OCI-LY1 (cell line): ENCODE measurements around the gene CLEC16A.

Source experiments
- EZH2 ChIP-seq: fragments of 200-600 bp; sonication (generic), shearing (Covaris generic); IDR thresholded peaks from 2 replicates; pipeline ENCODE4 v1.8.0; 2017; ENCODE audit warnings: borderline replicate concordance, mixed run types, mild to moderate bottlenecking, antibody characterized with exemption, low read length, moderate library complexity, mixed read lengths
- TF ChIP-seq, protein P1 (sequence below): fragments of 200-600 bp; sonication (generic), shearing (Covaris generic); IDR thresholded peaks from 2 replicates; pipeline ENCODE4 v1.5.1; 2017; ENCODE audit warnings: mild to moderate bottlenecking, antibody characterized with exemption, low read length, moderate library complexity, mixed read lengths

DNA sequence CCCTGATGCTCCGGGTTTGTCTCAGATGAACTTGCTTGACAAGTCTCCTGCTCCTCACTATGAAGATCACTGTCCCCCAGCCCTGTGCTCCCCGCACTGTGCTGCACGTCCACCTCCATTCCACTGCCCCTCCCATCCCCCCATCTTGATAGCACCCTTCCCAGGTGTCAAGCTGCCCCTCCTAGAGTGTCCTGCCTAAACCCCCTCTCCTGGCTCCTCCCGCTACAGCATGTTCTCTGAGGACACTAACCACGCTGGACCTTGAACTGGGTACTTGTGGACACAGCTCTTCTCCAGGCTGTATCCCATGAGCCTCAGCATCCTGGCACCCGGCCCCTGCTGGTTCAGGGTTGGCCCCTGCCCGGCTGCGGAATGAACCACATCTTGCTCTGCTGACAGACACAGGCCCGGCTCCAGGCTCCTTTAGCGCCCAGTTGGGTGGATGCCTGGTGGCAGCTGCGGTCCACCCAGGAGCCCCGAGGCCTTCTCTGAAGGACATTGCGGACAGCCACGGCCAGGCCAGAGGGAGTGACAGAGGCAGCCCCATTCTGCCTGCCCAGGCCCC lies 20.6 kb upstream of the CLEC16A start:
- TF ChIP-seq, protein P1, sequence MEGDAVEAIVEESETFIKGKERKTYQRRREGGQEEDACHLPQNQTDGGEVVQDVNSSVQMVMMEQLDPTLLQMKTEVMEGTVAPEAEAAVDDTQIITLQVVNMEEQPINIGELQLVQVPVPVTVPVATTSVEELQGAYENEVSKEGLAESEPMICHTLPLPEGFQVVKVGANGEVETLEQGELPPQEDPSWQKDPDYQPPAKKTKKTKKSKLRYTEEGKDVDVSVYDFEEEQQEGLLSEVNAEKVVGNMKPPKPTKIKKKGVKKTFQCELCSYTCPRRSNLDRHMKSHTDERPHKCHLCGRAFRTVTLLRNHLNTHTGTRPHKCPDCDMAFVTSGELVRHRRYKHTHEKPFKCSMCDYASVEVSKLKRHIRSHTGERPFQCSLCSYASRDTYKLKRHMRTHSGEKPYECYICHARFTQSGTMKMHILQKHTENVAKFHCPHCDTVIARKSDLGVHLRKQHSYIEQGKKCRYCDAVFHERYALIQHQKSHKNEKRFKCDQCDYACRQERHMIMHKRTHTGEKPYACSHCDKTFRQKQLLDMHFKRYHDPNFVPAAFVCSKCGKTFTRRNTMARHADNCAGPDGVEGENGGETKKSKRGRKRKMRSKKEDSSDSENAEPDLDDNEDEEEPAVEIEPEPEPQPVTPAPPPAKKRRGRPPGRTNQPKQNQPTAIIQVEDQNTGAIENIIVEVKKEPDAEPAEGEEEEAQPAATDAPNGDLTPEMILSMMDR: no peak
- no peak for TF ChIP-seq EZH2
